PC-3 (cell line): ENCODE results near the gene HGD. TPM values are rescaled to one million over a fixed set of nuclear protein-coding genes. Genes with fewer than 3 reads are reported as not detected.

Experiments used
- ATAC-seq: fragments of 200-7000 bp; cut with Tn5 transposase; 2 replicates; pipeline ENCODE4 v1.9.1; 2020; ENCODE audit warnings: mild to moderate bottlenecking, moderate library complexity
- BruUV-seq: library from RNA; stranded (reverse); fragments of 400-500 nt; replicated peaks from 2 replicates; lab custom pipeline; 2021; lab: Mats Ljungman, UMichigan
- CTCF ChIA-PET: fragments of 300-600 bp; sonication (Branson Sonifier 250); formaldehyde crosslinking; loops from one replicate; lab custom pipeline; 2022; ENCODE audit warnings: antibody characterized with exemption; lab: Charles Lee
- POLR2A ChIA-PET: fragments of 300-600 bp; sonication (Branson Sonifier 250); formaldehyde crosslinking; loops from one replicate; lab custom pipeline; 2022; ENCODE audit warnings: antibody characterized with exemption; ENCODE audit not compliant: unreplicated experiment; lab: Charles Lee
- DNase-seq: peaks from one replicate; pipeline ENCODE4 v3.0.0-alpha.2; 2015
- H2AFZ ChIP-seq: fragments of 300-600 bp; sonication (generic); 2 replicates; pipeline ENCODE4 v1.6.0; 2016; ENCODE audit warnings: antibody characterized with exemption, low read length
- H3F3A ChIP-seq: fragments of 300-600 bp; sonication (generic); one replicate; pipeline ENCODE4 v1.6.0; 2017; ENCODE audit warnings: antibody characterized with exemption, low read length, control low read depth, mild to moderate bottlenecking; ENCODE audit not compliant: unreplicated experiment
- H3K27ac ChIP-seq: fragments of 300-600 bp; sonication (generic); 2 replicates; pipeline ENCODE4 v1.5.1; 2016; ENCODE audit warnings: mild to moderate bottlenecking, low read length
- H3K27me3 ChIP-seq: fragments of 300-600 bp; sonication (generic); 2 replicates; pipeline ENCODE4 v1.6.1; 2016; ENCODE audit warnings: low read length, mixed read lengths
- H3K36me3 ChIP-seq: fragments of 300-600 bp; sonication (generic); 2 replicates; pipeline ENCODE4 v1.6.1; 2016; ENCODE audit warnings: low read depth, mixed run types, low read length, mixed read lengths
- H3K4me1 ChIP-seq: fragments of 300-600 bp; sonication (generic); 2 replicates; pipeline ENCODE4 v1.5.1; 2016; ENCODE audit warnings: low read length; ENCODE audit not compliant: insufficient read depth
- H3K4me2 ChIP-seq: fragments of 300-600 bp; sonication (generic); 2 replicates; pipeline ENCODE4 v1.6.0; 2016; ENCODE audit warnings: low read length
- H3K4me3 ChIP-seq: fragments of 300-600 bp; sonication (generic); 2 replicates; pipeline ENCODE4 v1.5.1; 2016; ENCODE audit warnings: mild to moderate bottlenecking, low read length, mixed read lengths
- H3K79me2 ChIP-seq: fragments of 300-600 bp; sonication (generic); 2 replicates; pipeline ENCODE4 v1.6.1; 2017; ENCODE audit warnings: low read length, mixed read lengths
- H3K9ac ChIP-seq: fragments of 300-600 bp; sonication (generic); 2 replicates; pipeline ENCODE4 v1.6.0; 2016; ENCODE audit warnings: mild to moderate bottlenecking, low read length
- H3K9me2 ChIP-seq: fragments of 300-600 bp; sonication (generic); replicated peaks from 2 replicates; pipeline ENCODE4 v1.6.1; 2016; ENCODE audit warnings: mixed run types, low read length, mixed read lengths
- H3K9me3 ChIP-seq: fragments of 300-600 bp; sonication (generic); 2 replicates; pipeline ENCODE4 v1.6.1; 2016; ENCODE audit warnings: low read length, mixed read lengths
- H4K20me1 ChIP-seq: fragments of 300-600 bp; sonication (generic); 2 replicates; pipeline ENCODE4 v1.6.1; 2016; ENCODE audit warnings: low read length, mixed read lengths
- CTCF ChIP-seq: fragments of 300-600 bp; sonication (generic); conservative IDR thresholded peaks from 2 replicates; pipeline ENCODE4 v1.5.1; 2017; ENCODE audit warnings: antibody characterized with exemption, low read depth, mild to moderate bottlenecking, low read length
- EZH2 ChIP-seq: fragments of 300-600 bp; sonication (generic); IDR thresholded peaks from one replicate; pipeline ENCODE4 v1.6.1; 2017; ENCODE audit warnings: antibody characterized with exemption, mild to moderate bottlenecking, low read length; ENCODE audit not compliant: unreplicated experiment
- EZH2phosphoT487 ChIP-seq: fragments of 300-600 bp; sonication (generic); IDR thresholded peaks from 2 replicates; pipeline ENCODE4 v1.6.1; 2018; ENCODE audit warnings: mild to moderate bottlenecking, antibody characterized with exemption, low read length, borderline replicate concordance
- intact Hi-C: fragments of 100-400 bp; cut with micrococcal nuclease; formaldehyde crosslinking; loops from 2 replicates; pipeline ENCODE4 v1.9.0; 2023
- total RNA-seq: library from RNA; depleted of rRNA; stranded (reverse); fragments of >200 nt; gene quantifications from 2 replicates; pipeline ENCODE4 v1.2.3, GENCODE V29; 2014

HGD gene
- total RNA-seq, 1 experiment from 2014 or later = 0.11 TPM

DNA sequence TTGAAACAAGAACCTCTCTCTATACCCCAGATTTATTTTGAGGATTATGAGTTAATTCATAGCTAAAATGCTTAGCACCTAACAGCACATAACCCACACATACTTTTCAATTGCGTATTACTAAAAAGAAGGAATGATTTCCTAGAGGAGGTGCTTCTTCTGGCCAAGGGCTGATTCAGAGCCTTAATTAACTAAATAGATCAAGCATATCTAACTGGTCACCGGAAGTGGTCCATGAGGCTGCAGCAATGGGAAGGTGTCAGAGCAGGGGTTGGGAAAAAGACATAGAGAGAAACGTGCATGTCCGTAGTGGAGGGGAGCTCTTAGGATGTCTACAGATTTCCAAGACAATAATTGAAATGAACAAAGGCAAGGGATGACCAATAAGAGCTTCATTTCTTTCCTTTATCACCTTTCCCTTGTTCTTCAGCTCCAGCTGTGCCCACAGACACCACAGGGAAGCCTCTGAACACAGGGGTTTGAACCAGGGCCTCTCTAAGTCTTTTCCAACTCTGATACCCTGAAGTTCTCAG is 467 bp downstream of the HGD start:
- ChIA-PET POLR2A (no interaction called here), CTCF (no interaction called here)
- no peak for TF ChIP-seq CTCF
- TF ChIP-seq EZH2phosphoT487 = no peak
- TF ChIP-seq EZH2 = no peak
- no peaks in the 10 kb centered on the region for H3K79me2 ChIP-seq
- H3K4me1 ChIP-seq = peaks cover 26% of the 10 kb centered on the region
- no peaks in the 10 kb centered on the region for H3K36me3 ChIP-seq
- H3K27me3 ChIP-seq = no peaks in the 10 kb centered on the region
- 0 out of 2 replicates have a peak overlapping the region, but pooled peaks have one; percentile 13 for H3K27ac ChIP-seq
- no peaks in the 10 kb centered on the region for H3K9me2 ChIP-seq
- intact Hi-C loops = no loop called here
- 0 out of 2 replicates have a peak overlapping the region, but pooled peaks have one; percentile 16 for H3K4me2 ChIP-seq
- DNase-seq (no peak), ATAC-seq (no peak)
- no TSS peak for BruUV-seq
- no peaks in the 10 kb centered on the region for H3F3A ChIP-seq
- no peak overlapping the region for H3K4me3 ChIP-seq
- H2AFZ ChIP-seq = no peak overlapping the region
- H4K20me1 ChIP-seq = no peaks in the 10 kb centered on the region
- no peak overlapping the region for H3K9ac ChIP-seq
- no peaks in the 10 kb centered on the region for H3K9me3 ChIP-seq

GRCh38 chr3:120681018-120681417 is 1.0 kb downstream of the HGD start:
- Histone ChIP-seq H3K27me3 (no peaks in the 10 kb centered on the region), H3K4me2 (no peak overlapping the region), H3K4me3 (no peak overlapping the region), H3K4me1 (peaks cover 26% of the 10 kb centered on the region), H3F3A (no peaks in the 10 kb centered on the region), H3K79me2 (no peaks in the 10 kb centered on the region), H3K9me2 (no peaks in the 10 kb centered on the region), H3K9ac (no peak overlapping the region), H3K27ac (no peak overlapping the region), H4K20me1 (no peaks in the 10 kb centered on the region), H3K36me3 (no peaks in the 10 kb centered on the region), H2AFZ (no peak overlapping the region), H3K9me3 (no peaks in the 10 kb centered on the region)
- intact Hi-C loops = no loop called here
- no peak for TF ChIP-seq CTCF
- TF ChIP-seq EZH2phosphoT487 = no peak
- no peak for TF ChIP-seq EZH2
- DNase-seq (no peak), ATAC-seq (no peak)
- BruUV-seq = no TSS peak
- ChIA-PET POLR2A (no interaction called here), CTCF (no interaction called here)

- Histone ChIP-seq H3K9ac (no peak overlapping the region), H4K20me1 (no peaks in the 10 kb centered on the region), H3K79me2 (no peaks in the 10 kb centered on the region), H3K4me3 (no peak overlapping the region), H2AFZ (no peak overlapping the region), H3K27ac (no peak overlapping the region), H3K36me3 (no peaks in the 10 kb centered on the region), H3K4me1 (peaks cover 26% of the 10 kb centered on the region), H3K9me2 (no peaks in the 10 kb centered on the region), H3F3A (no peaks in the 10 kb centered on the region), H3K27me3 (no peaks in the 10 kb centered on the region), H3K4me2 (no peak overlapping the region), H3K9me3 (no peaks in the 10 kb centered on the region)
- CTCF ChIA-PET = no interaction called here
- POLR2A ChIA-PET = no interaction called here
- intact Hi-C loops = no loop called here
- DNase-seq = no peak
- no peak for ATAC-seq
- no TSS peak for BruUV-seq
- TF ChIP-seq CTCF (no peak), EZH2phosphoT487 (no peak), EZH2 (no peak)
Measured at GRCh38 chr3:120680193-120680894, 1.7 kb downstream of the HGD start.
